NCI-H345 treated with DMSO at 0.1 percent for 48 hours (cell line): Measurements from ENCODE around the gene TFF1.
A peak's percentile ranks its signal among the peaks of the same experiment; 100 is the strongest.

Experiments
- DNase-seq: peaks from one replicate; lab custom pipeline; 2025; ENCODE audit not compliant: unreplicated experiment; lab: John Stamatoyannopoulos, UW

The TFF1 gene

GRCh38 chr21:42383331-42383730, 17.0 kb upstream of the TFF1 start:
- no peak for DNase-seq

- no peak for DNase-seq
These were observed 16.6 kb upstream of the TFF1 start for GRCh38 chr21:42382915-42383314.

- peak; percentile 36 for DNase-seq
These were observed 15.1 kb upstream of the TFF1 start for GRCh38 chr21:42381347-42381984.

- no peak for DNase-seq
These were observed 13.3 kb upstream of the TFF1 start for GRCh38 chr21:42379426-42380215.

GRCh38 chr21:42378418-42378817, 12.1 kb upstream of the TFF1 start:
- DNase-seq, result no peak

GRCh38 chr21:42377951-42378340, 11.6 kb upstream of the TFF1 start:
- no peak for DNase-seq

GRCh38 chr21:42377211-42377950, 11.0 kb upstream of the TFF1 start:
- DNase-seq, result no peak

- no peak for DNase-seq
These were observed 10.1 kb upstream of the TFF1 start for GRCh38 chr21:42376338-42376982.

- no peak for DNase-seq
These were observed 9.6 kb upstream of the TFF1 start for GRCh38 chr21:42375966-42376337.

- DNase-seq, result no peak
These were observed 9.2 kb upstream of the TFF1 start for GRCh38 chr21:42375506-42375905.

GRCh38 chr21:42374864-42375499, 8.6 kb upstream of the TFF1 start:
- no peak for DNase-seq

- DNase-seq, result no peak
These were observed 8.1 kb upstream of the TFF1 start for GRCh38 chr21:42374457-42374856.

- no peak for DNase-seq
These were observed 7.6 kb upstream of the TFF1 start for GRCh38 chr21:42373908-42374455.

- no peak for DNase-seq
These were observed 7.0 kb upstream of the TFF1 start for GRCh38 chr21:42373196-42373907.

- no peak for DNase-seq
These were observed 4.7 kb upstream of the TFF1 start for GRCh38 chr21:42370894-42371654.

- DNase-seq, result no peak
These were observed 3.5 kb upstream of the TFF1 start for GRCh38 chr21:42369821-42370220.

- no peak for DNase-seq
These were observed 1.2 kb upstream of the TFF1 start for GRCh38 chr21:42367367-42368165.

GRCh38 chr21:42365770-42366169, 565 bp downstream of the TFF1 start:
- DNase-seq, result no peak
